HG02885 (cell line): ENCODE results near the gene LCE3A.
"Not testable (repeated sequence)": the region's sequence is repeated elsewhere in the genome, so short reads cannot be mapped to it uniquely, and the experiment has no call there.

Experiments
- ATAC-seq: cut with Tn5 transposase; IDR thresholded peaks from one replicate; pipeline ENCODE4 v1.9.1; 2021; ENCODE audit warnings: mild to moderate bottlenecking; ENCODE audit not compliant: unreplicated experiment, poor library complexity

The LCE3A gene

DNA sequence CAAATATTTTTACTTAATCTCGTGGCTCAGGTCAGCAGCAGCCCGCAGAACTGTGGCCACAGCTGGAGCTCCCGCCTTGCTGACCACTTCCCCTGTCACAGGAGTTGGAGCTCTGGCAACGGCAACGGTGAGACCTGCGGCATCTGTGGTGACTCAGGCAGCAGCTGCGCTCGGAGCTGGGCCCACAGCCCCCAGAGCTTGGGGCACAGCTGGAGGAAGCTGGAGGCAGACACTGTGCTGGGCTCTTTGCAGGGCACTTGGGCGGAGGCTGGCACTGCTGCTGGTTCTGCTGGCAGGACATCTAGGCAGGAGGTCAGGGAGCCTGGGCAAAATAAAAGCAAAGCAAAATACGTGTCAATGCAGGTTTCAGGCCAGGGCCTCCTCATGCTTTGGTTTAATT lies at the start of gene LCE3A:
TSS of gene LCE3A (minus strand) at position 301 of the 400 bp plus-strand sequence. CDS start at position 301, 0 bp downstream.
- no peak for ATAC-seq

- ATAC-seq = no peak
These were observed 44.7 kb upstream of the LCE3A start for GRCh38 chr1:152667648-152668047.

GRCh38 chr1:152666171-152666570 lies 43.3 kb upstream of the LCE3A start:
- not testable (repeated sequence) for ATAC-seq

- ATAC-seq = no peak
These were observed 40.2 kb upstream of the LCE3A start, which contains the start of gene LCE2D for GRCh38 chr1:152663098-152663497. Gene LCE2D (plus strand): TSS chr1:152663380. CDS start chr1:152664106, 726 bp downstream.

GRCh38 chr1:152658649-152659048 lies 35.7 kb upstream of the LCE3A start:
- no peak for ATAC-seq

- no peak for ATAC-seq
These were observed 34.8 kb upstream of the LCE3A start for GRCh38 chr1:152657677-152658076.

DNA sequence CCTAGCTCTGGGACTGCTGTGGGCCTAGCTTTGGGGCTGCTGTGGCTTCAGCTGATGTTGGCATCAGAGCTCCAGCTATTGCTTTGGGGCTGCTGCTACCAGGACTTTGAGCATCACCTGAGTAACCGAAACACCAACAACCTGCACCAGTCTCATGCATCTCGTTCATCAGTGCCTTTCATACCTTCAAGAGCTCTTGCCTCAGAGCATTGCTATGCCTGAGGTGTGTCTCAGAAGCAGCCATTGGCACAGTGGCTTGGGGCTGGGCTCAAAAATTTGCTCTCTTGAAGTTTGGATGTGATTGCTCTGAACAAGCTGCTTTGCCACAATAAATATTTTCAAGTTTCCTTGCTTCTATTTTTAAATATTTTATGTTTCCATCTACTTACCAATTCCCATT lies 33.6 kb upstream of the LCE3A start:
- no peak for ATAC-seq

DNA sequence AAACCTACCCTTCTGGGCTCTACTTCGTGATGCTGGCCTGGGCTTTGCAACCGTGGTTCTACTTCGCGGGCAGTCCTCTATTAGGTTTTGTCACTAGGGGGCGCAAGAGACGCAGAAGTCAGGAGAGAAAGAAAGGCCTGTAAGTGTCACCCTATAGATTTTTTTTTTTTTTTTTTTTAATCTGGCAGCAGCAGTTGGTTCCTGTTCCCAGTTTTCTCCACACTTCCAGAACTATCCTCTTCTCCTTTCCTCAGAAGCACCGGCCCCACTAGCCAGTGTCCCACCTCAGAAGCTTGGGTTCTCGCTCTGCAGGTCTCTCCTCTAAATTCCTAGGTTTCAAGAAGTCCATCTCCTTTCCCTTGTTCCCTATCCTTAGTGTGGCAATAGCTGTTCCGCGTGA lies 31.2 kb upstream of the LCE3A start:
- ATAC-seq = peak; percentile 55

DNA sequence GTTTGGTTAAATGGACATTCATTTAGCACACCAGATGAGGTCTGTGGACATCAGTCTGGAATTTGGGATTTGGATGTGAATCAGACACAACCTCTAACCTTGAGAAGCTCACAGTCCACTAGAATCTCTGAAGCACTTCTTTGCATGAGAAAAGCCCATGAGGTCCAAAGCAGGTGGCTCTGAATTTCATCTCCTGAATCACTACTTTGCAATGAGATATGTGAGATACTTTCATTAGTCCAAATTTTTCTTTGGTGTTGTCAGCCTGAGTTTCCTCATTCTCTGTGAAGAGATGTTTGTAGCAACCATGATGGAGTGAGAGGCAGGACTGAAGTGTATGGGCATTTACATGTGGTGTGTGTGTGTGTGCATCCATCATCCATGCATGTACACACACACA lies 23.8 kb upstream of the LCE3A start:
- ATAC-seq = no peak

DNA sequence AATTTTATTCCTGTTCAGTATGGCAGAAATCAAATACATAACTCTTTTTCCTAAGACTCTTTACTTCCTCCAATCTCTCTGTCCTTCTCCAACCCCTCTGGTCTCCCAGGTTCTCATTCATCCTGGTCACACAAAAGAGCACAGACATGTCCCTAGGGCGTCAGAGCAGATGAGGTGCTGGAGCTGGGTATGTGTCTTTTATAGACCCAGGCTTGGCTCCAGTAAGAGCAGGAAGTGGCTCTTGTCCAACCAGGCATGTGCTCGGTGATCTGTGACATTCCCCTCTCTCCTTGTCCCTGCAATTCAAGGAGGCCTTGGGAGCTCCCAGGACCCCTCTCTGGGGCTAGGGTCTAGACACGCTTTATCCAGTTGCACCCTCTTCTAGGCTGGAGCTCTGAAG lies 22.2 kb upstream of the LCE3A start:
- no peak for ATAC-seq

GRCh38 chr1:152643945-152644344 lies 21.0 kb upstream of the LCE3A start:
- no peak for ATAC-seq

DNA sequence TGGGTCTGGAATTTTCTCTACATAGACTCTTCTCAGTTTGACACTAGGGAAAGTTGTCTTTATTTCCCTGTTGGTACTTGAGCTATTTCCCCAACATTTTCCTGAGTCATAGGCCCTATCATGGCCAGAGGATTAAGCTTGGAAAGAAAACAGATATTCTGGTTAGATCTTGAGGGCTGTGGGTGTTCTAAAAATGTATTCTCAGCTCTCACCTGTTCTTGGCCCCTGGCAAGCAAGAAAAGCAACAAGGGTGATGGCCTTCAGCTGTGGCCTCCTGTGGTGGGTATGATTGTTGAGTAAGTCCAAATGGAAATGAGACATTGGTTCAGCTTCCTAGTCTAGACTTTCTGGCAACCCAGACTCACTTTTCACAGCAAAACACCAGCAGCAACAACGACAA lies 17.4 kb upstream of the LCE3A start:
- no peak for ATAC-seq

DNA sequence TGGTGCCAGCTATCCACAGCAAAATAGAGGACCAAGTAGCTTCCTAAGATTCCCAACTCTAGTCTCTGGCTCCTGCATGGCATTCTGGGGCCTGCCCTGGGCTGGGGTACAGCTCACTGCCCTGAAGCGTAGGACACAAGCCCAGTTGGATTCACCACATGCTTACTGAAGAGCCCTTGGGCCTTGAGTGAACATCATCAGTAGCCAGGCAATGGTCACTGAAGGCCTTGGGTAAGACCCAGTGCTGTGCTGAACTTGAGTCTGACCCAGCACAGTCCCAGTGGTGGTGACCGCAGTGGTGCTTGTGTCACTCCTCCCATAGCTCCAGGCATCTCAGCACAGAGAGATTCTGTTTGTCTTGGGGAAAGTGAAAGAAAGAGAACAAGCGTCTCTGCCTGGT lies 7.7 kb upstream of the LCE3A start:
- no peak for ATAC-seq

DNA sequence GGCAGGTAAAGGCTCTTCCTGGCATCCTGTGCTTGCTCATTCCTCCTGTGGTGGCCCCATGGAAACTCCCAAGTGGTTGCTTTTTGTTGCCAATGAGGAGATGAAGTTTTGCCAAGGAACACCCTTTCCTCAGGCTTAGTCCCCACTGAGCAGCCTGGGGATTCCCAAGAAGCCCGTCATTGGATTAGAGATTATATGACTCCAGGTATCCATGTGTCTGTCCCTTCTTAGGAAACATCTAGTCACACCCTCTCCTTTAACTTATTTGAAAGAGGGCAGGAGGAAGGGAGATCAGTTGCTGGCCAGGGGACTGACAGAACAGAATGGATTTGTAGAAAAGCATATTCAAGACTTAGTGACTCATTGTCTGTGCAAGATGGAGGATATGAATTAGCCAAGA lies 3.8 kb upstream of the LCE3A start:
- ATAC-seq = no peak

- ATAC-seq = no peak
These were observed 421 bp upstream of the LCE3A start for GRCh38 chr1:152623203-152623844.

DNA sequence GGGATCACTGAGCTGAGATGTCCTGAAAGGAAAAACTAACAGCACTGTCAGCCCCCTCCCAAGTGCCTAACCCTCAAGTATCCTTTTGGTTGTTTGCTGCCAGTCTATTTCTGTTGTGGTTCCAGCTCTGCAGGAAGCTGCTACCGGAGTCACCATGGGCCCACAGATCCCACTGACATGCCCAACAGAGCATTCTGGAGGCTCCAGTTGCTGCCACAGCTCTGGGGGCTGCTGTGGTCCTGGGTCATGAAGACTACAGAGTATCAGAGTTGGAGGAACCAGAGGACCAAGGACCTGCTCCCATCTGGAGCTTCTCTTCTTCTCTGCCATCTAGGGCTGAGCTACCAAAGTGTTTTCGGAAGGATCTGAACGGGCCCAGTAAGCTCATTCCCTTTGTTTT lies 910 bp downstream of the LCE3A start:
- ATAC-seq = no peak

DNA sequence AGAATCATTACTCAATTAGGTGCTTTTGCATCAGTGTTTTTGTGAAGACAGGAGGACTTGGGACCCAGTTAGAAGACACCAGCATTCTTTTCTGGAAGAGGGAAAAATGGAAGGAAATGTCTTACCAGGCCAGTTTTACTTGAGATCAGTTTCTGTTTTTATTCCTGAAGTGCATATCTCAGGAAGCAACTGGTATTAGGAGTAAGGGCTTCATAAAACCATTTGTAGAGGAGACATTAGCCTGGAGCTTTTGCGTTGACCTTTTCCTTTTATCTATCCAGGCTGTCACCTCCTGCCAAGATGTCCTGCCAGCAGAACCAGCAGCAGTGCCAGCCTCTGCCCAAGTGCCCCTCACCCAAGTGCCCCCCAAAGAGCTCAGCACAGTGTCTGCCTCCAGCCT lies 9.4 kb downstream of the LCE3A start, which contains the start of gene LCE3B:
TSS of gene LCE3B (plus strand) at position 301 of the 400 bp plus-strand sequence. CDS start at position 301, 0 bp downstream.
- no peak for ATAC-seq

DNA sequence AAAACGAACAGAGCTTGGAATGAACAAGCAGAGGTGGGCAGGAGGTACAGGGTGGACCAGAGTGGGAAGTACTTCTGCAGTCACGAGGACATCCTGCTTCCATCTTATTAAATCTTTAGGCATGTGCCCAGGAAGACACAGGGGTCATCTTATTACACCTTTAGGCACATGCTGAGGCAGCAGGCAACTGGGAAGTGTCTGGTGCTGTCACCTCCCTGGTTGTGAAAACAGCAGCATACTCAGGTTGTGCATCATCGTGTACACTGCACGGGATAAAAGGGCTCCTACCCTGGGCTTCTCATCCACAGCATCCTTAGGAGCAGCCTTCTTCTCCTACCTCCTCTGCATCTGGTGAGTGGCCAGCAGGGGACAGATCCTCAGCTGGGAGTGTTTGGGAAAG lies 23.0 kb downstream of the LCE3A start, which contains the start of gene LCE3C:
TSS of gene LCE3C (plus strand) at position 301 of the 400 bp plus-strand sequence. CDS start 498 bp downstream, outside the sequence.
- no peak for ATAC-seq

DNA sequence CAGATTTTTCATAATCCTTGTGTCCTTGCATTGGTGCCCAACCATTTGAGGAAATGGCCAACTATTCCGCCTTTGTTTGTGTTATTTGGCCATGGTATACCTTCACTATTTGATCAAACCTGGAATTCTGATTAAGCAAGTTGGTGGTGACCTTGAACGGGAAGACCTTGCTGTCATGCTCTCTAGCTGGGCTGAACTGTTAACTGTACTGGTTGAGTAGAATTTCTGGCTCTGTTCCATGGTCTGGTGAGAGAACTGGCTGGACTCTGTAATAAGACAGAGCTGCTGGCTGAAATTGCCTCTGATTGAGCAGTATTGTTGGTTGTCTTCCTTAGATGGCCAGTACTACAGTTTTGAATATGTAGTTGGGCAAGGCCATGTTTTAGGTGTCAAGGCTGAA lies 25.9 kb downstream of the LCE3A start:
- no peak for ATAC-seq

DNA sequence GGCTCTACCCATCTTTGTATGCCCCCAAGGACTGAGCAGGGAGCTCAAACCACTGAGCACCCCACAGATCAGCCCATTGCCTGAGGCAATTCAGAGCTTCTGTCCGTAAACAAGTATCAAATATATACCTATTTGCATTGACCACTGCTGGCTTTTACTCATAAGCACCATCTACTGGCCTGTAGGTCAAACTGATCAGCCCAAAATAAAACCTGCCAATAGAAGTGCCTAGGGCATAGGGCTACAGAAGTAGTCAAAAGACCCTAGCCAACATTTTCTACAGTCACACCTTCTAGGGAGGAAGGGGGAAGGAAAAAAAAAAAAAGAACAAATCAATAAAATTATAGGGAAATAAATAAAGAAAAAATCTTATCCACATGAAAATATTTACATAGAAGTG lies 37.3 kb downstream of the LCE3A start:
- no peak for ATAC-seq

DNA sequence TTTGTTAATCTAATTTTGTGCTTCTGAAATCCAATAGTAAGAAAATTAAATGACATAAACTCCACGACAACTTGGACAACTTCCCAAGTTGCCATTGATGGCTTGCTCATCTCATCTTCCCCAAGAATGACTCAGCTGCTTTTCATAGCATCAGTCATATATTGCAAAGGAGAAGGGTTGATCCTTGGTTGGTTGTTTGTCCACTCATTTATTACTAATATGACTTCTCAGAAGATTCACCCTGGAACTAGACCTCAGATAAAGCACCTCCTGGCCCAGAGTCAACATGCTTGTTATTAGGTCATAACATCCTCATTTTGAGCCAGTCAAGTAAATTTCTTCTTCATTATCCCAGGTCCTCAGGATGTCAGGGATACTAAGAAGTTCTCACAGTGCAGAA lies 40.3 kb downstream of the LCE3A start:
- ATAC-seq = no peak

DNA sequence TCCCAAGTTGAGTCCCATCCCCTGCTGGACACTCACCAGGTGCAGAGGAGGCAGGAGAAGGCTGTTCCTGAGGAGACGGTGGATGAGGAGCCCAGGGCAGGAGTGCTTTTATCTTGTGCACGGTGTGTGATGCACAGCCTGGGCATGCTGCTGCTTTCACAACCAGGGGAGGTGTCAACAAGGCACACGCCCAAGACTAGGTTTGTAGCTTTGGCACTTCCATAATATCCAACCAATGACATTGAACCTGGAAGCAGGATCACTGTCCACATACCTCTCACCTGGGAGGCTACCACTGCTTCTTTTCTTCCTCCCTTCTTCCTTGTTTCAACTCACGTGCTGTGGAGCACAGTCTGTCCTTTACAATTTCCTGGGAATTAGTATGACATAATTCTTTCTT lies 42.5 kb downstream of the LCE3A start, which contains the start of gene LCE3D:
TSS of gene LCE3D (minus strand) at position 84 of the 400 bp plus-strand sequence. CDS start 580 bp downstream, outside the sequence.
- ATAC-seq = no peak
